Epithelial cell of esophagus (primary cell): ENCODE measurements around the gene MORN1.

Experiments used
- DNase-seq: peaks from one replicate; pipeline ENCODE4 v3.0.0; 2010; ENCODE audit warnings: low read depth
- H3K4me3 ChIP-seq: 2 replicates; pipeline ENCODE4 v1.5.1; 2011; ENCODE audit warnings: mild to moderate bottlenecking, low read length, control low read depth
- TF ChIP-seq, protein P1 (sequence below): IDR thresholded peaks from 2 replicates; pipeline ENCODE4 v1.5.1; 2011; ENCODE audit warnings: low read depth, mild to moderate bottlenecking, low read length, control low read depth, inconsistent platforms; ENCODE audit not compliant: insufficient read depth; ENCODE audit errors: missing control alignments

The MORN1 gene

DNA sequence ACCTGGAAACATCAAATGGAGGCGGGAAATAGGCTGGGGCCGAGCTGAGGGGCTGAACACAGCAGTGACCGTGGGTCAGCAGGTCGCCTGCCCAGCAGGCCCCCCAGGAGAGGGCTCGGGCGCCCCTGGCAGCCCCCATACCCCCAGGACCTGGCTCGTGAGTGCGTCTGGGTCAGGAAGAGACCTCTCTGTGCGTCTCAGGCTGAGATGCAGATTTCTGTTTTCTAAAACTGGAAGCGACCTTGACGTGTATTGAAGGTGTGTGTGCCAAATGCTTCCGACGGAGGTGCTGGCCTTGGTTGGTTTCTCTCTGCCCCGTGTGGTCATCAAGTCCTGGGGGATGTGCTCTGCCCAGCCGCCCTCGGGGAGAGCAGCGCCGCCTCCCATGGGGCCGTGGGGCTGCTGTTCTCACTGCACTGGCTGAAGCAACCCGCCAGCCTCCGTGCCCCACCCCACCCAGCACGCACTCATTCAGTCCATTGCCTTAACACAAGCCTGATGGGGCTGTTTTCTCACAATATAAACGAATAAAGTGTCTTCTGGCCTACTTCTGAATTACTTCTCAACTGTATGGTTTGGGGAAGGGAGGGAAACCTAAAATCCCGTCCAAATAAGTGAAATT, 13.6 kb upstream of the MORN1 start:
- no peak overlapping the region for H3K4me3 ChIP-seq
- TF ChIP-seq, protein P1, sequence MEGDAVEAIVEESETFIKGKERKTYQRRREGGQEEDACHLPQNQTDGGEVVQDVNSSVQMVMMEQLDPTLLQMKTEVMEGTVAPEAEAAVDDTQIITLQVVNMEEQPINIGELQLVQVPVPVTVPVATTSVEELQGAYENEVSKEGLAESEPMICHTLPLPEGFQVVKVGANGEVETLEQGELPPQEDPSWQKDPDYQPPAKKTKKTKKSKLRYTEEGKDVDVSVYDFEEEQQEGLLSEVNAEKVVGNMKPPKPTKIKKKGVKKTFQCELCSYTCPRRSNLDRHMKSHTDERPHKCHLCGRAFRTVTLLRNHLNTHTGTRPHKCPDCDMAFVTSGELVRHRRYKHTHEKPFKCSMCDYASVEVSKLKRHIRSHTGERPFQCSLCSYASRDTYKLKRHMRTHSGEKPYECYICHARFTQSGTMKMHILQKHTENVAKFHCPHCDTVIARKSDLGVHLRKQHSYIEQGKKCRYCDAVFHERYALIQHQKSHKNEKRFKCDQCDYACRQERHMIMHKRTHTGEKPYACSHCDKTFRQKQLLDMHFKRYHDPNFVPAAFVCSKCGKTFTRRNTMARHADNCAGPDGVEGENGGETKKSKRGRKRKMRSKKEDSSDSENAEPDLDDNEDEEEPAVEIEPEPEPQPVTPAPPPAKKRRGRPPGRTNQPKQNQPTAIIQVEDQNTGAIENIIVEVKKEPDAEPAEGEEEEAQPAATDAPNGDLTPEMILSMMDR: no peak

DNA sequence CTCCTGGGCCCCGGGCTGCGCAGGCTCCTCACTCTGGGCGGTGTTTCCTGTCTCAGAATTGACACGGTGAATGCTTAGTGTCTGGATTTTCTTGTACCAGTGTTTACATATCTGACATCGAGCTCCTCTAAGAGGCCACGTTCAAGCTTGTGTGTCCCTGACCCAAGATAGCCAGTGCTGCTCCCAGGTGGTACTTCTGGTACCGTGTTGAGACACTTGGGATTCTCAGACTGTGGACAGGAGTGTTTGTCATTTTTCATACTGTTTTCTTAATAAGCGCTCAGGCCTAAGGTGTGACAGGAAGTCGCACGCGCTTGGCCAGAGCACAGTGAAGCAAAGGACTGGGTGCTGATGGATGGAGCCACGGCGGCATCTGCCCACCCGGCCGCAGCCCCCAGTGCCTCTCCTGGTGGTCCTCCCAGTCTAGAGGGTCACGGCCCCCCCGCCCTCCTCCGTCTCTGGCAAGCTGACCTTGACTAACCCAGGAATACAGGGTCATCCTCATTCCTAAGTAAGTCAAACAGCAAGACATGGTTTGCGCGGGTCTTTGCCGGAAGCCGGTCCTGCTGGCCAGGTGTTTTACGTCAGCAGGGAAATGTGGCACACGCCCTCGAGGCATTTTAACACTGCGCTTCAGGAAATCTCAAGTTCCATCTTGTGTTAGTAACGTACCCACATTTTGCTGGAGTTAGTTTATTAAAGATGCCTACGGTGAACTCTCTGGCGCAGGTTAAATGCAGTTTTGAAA, 13.0 kb upstream of the MORN1 start:
- TF ChIP-seq, protein P1: no peak
- peak; percentile 58 for DNase-seq

More for the DNA sequence above, 13.6 kb upstream of the MORN1 start:
- DNase-seq: no peak

DNA sequence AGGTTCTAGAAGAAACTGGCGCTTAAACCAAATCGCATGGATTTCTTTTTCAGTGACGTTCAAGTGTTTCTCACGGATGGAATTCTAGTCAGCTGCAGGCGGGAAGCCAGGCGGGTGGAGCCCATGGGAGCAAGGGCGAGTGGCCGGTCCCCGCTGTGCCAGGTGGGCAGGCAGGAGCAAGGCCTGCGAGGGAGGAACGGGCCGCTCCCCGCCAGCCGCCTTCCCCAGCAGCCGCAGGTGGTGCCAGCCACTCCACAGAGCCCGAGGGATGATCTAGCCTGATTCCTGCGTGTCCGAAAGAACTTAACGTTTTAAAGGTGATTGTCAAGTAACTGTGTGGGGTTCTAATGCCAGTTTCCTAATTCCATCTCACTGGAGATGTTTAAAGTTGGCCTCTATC, 11.9 kb upstream of the MORN1 start:
- DNase-seq: no peak
- no peak overlapping the region for H3K4me3 ChIP-seq
- TF ChIP-seq, protein P1: no peak

More for the DNA sequence above, 13.0 kb upstream of the MORN1 start:
- no peak overlapping the region for H3K4me3 ChIP-seq

DNA sequence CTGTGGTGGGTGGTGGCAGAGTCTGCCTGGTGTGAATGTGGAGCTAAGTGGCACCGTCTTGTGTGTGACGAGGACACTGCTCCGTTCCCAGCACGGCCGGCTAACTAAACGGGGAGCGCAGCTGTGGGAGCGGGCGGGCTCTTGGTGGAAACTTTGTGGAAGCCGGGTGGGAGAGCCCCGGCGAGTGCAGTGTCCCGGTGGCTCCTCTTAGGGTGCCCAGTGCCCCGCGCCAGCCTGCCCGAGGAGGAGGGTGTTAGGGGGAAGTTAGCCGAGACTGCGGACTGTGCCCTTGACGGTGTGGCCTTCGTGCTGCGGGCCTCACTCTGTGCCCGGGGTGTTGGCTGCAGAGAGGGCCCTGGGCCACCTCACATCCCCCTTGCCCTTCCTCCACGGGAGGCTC, 11.1 kb upstream of the MORN1 start:
- TF ChIP-seq, protein P1: no peak
- DNase-seq: no peak
- H3K4me3 ChIP-seq: no peak overlapping the region

DNA sequence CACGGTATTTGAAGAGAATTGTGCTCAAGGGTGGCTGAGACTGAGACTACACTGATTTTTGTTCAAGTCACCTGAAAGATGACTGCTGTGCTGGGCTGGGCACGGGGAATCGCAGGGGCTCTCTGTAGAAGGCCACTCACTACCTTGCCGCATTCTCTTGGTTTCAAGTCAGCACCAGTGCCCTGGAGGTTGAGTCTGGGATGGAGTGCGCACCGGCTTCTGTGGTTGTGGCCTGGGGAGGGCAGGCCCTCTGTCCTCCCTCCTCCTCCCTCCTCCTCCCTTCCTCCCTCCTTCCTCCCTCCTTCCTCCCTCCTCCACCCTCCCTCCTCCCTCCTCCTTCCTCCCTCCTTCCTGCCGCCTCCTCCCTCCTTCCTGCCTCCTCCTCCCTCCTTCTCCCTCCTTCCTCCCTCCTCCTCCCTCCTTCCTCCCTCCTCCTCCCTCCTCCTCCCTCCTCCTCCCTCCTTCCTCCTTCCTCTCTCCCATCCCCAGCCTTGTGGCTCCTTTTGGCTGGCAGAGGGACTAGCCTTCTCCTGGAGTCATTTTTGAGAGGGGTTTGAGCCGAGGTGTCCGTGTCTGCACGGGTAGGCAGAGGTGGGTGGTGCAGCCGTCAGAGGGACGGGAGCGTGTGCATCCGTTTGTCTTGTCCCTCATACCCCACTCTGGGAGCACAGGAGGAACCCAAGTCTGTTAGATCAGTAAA, 9.7 kb upstream of the MORN1 start:
- TF ChIP-seq, protein P1: no peak
- H3K4me3 ChIP-seq: no peak overlapping the region
- DNase-seq: no peak

DNA sequence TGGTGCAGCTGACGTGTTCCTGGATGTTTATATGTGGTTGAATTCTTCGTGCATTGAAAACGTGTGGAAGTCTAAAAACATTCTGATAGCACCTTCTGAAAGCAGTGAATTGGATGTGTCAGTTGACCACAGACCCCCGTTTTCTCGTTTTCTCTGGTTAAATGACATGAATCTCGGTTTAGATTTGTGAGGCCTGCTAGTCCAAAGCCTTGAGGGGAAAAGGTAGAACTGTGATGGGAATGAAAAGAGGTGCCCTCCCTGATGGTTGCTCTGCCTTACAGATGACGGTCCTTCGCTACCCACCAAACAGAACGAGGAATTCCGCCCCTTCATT, 9.2 kb upstream of the MORN1 start:
- no peak for DNase-seq
- TF ChIP-seq, protein P1: no peak
- H3K4me3 ChIP-seq: no peak overlapping the region
